SH-SY5Y (cell line): ENCODE measurements around the gene COLQ.

Experiments used
- GATA2 ChIP-seq: IDR thresholded peaks from 2 replicates; pipeline ENCODE4 v1.6.1; 2011; ENCODE audit warnings: mild to moderate bottlenecking, low read depth, low read length
- GATA3 ChIP-seq: IDR thresholded peaks from 2 replicates; pipeline ENCODE4 v1.6.1; 2011; ENCODE audit warnings: low read depth, mild to moderate bottlenecking, low read length, moderate library complexity

COLQ gene

DNA sequence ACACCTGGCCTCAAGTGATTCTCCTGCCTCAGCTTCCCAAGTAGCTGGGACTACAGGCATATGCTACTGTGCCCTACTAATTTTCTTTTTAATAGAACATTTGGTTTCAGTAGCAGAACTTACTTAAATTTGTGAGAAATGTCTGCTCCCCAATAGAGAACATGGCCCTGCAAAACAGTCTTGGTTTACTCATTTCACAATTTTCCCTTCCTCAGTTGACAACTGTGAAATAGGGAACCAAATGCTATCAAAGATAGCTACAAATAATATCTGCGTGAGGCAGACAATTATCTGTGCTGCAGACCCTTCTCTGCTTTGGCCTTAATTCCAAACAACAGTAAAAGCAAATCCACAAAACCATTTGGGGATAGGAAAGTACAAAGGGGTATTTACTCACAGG lies 116.7 kb downstream of the COLQ start:
- TF ChIP-seq GATA2 (no peak), GATA3 (no peak)

- TF ChIP-seq GATA2 = no peak
- TF ChIP-seq GATA3 = no peak
Observed at GRCh38 chr3:15403965-15404364, 117.5 kb downstream of the COLQ start.

DNA sequence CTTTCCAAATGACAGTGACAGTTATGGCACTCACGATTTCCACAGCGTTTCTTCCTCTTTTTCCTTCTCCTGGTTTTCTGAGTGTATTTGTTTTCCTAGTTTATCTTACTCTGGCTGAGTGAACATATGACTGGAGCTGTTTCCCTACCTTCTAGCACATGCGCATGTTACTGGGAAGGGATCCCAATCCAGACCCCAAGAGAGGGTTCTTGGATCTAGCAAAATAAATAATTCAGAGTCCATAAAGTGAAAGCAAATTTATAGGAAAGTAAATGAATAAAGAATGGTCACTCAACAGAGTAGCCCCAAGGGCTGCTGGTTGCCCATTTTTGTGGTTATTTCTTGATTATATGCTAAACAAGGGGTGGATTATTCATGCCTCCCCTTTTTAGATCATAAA lies 118.0 kb downstream of the COLQ start:
- TF ChIP-seq GATA3 = no peak
- TF ChIP-seq GATA2 = no peak

- no peak for TF ChIP-seq GATA2
- no peak for TF ChIP-seq GATA3
Observed at GRCh38 chr3:15401936-15402335, 119.6 kb downstream of the COLQ start.
